GM21515 (cell line): ENCODE measurements around the gene TUBA1A.
"Not testable (repeated sequence)": the region's sequence is repeated elsewhere in the genome, so short reads cannot be mapped to it uniquely, and the experiment has no call there.

Experiments
- ATAC-seq: cut with Tn5 transposase; IDR thresholded peaks from one replicate; pipeline ENCODE4 v1.9.1; 2021; ENCODE audit not compliant: unreplicated experiment

Gene TUBA1A

GRCh38 chr12:49201595-49202295, 12.9 kb upstream of the TUBA1A start:
- no peak for ATAC-seq

- ATAC-seq, result no peak
Observed at GRCh38 chr12:49200919-49201594, 12.2 kb upstream of the TUBA1A start.

- no peak for ATAC-seq
Observed at GRCh38 chr12:49198431-49199155, 9.7 kb upstream of the TUBA1A start.

GRCh38 chr12:49197256-49197655, 8.4 kb upstream of the TUBA1A start:
- no peak for ATAC-seq

- no peak for ATAC-seq
Observed at GRCh38 chr12:49195736-49196135, 6.9 kb upstream of the TUBA1A start.

GRCh38 chr12:49193746-49194145, 4.9 kb upstream of the TUBA1A start:
- not testable (repeated sequence) for ATAC-seq

GRCh38 chr12:49191498-49191897, 2.6 kb upstream of the TUBA1A start:
- not testable (repeated sequence) for ATAC-seq

- ATAC-seq, result no peak
Observed at GRCh38 chr12:49190974-49191373, 2.1 kb upstream of the TUBA1A start.

GRCh38 chr12:49189731-49190716, 1.1 kb upstream of the TUBA1A start:
- ATAC-seq, result no peak

- ATAC-seq, result peak; percentile 41
Observed at GRCh38 chr12:49188201-49188915, 522 bp downstream of the TUBA1A start.

GRCh38 chr12:49187184-49187583, 1.7 kb downstream of the TUBA1A start:
- ATAC-seq, result no peak

GRCh38 chr12:49186307-49186706, 2.6 kb downstream of the TUBA1A start:
- not testable (repeated sequence) for ATAC-seq

GRCh38 chr12:49184697-49185096, 4.2 kb downstream of the TUBA1A start:
- not testable (repeated sequence) for ATAC-seq

GRCh38 chr12:49183214-49183950, 5.5 kb downstream of the TUBA1A start:
- not testable (repeated sequence) for ATAC-seq

- no peak for ATAC-seq
Observed at GRCh38 chr12:49174218-49174617, 14.7 kb downstream of the TUBA1A start.

GRCh38 chr12:49170924-49171323, 18.0 kb downstream of the TUBA1A start:
- ATAC-seq, result no peak

GRCh38 chr12:49165114-49165513, 23.8 kb downstream of the TUBA1A start:
- no peak for ATAC-seq

GRCh38 chr12:49161901-49162300, 27.0 kb downstream of the TUBA1A start:
- not testable (repeated sequence) for ATAC-seq

- no peak for ATAC-seq
Observed at GRCh38 chr12:49161092-49161795, 27.6 kb downstream of the TUBA1A start.
